K562 (cell line): ENCODE measurements around the gene CAPZB. TPM values are rescaled to one million over a fixed set of nuclear protein-coding genes. Genes with fewer than 3 reads are reported as not detected.

Experiments
- ATAC-seq: fragments of 200-7000 bp; cut with Tn5 transposase; 3 replicates; pipeline ENCODE4 v1.9.1; 2020; ENCODE audit warnings: moderate library complexity
- BruUV-seq: library from RNA; stranded (reverse); fragments of 400-500 nt; replicated peaks from 2 replicates; lab custom pipeline; 2021; lab: Mats Ljungman, UMichigan
- CTCF ChIA-PET: fragments of 300-600 bp; formaldehyde crosslinking; extraction: SDS; loops from one replicate; lab custom pipeline; 2021; ENCODE audit warnings: low intra/inter-chr PET ratio; lab: Yijun Ruan, JAX
- POLR2A ChIA-PET: fragments of 300-600, 350-650 bp; sonication (Branson Sonifier 250); formaldehyde crosslinking; extraction: SDS; loops from one replicate; lab custom pipeline; 2021; ENCODE audit warnings: antibody characterized with exemption, inconsistent platforms; lab: Yijun Ruan, JAX
- DNase-seq, 4 experiments: peaks; one replicate each; pipeline versions ENCODE4 v3.0.0 to v3.0.0-alpha.2; 2011 to 2018; ENCODE audit warnings: low spot score in 3 of 4, mixed read lengths in 3 of 4; ENCODE audit errors: extremely low read depth in 1 of 4
- FAIRE-seq: peaks from 2 replicates; lab custom pipeline; 2011; peaks lifted over from hg19 to GRCh38; lab: Jason Lieb, UNC
- H2AFZ ChIP-seq: 2 replicates; pipeline ENCODE4 v1.6.0; 2011; ENCODE audit warnings: low read depth, low read length, control low read depth, inconsistent platforms
- H3K27ac ChIP-seq: fragments of 200-600 bp; 3 replicates; pipeline ENCODE4 v1.8.0; 2011; ENCODE audit warnings: low read depth, mild to moderate bottlenecking, control low read depth, inconsistent platforms, low read length, moderate library complexity, mixed read lengths; ENCODE audit errors: extremely low read depth
- H3K27me3 ChIP-seq, 2 experiments: fragments of 300-600 bp in 1 of 2; 2 replicates in 1 of 2; 3 replicates in 1 of 2; pipeline versions ENCODE4 v1.6.0 to v1.8.0; 2011; ENCODE audit warnings: inconsistent platforms in 2 of 2, low read length in 2 of 2, mild to moderate bottlenecking in 1 of 2, mixed read lengths in 1 of 2, moderate library complexity in 1 of 2; ENCODE audit not compliant: control insufficient read depth in 2 of 2, insufficient read depth in 2 of 2
- H3K36me3 ChIP-seq: fragments of 300-600 bp; 3 replicates; pipeline ENCODE4 v1.8.0; 2011; ENCODE audit warnings: mild to moderate bottlenecking, low read length, inconsistent platforms; ENCODE audit not compliant: control insufficient read depth, insufficient read depth
- H3K4me1 ChIP-seq, 2 experiments: fragments of 200-600 bp in 1 of 2; replicated peaks in 1 of 2; 2 replicates in 1 of 2; 3 replicates in 1 of 2; pipeline versions ENCODE4 v1.5.1 to v1.8.0; 2011; ENCODE audit warnings: inconsistent platforms in 2 of 2, low read length in 2 of 2, mild to moderate bottlenecking in 1 of 2, mixed read lengths in 1 of 2, moderate library complexity in 1 of 2; ENCODE audit not compliant: control insufficient read depth in 2 of 2, insufficient read depth in 2 of 2
- H3K4me2 ChIP-seq: 2 replicates; pipeline ENCODE4 v1.6.1; 2011; ENCODE audit warnings: low read length, control low read depth, inconsistent platforms, mixed read lengths; ENCODE audit not compliant: insufficient read depth
- H3K4me3 ChIP-seq: fragments of 200-600 bp; sonication (generic), shearing (Covaris generic); 2 replicates; pipeline ENCODE4 v1.5.1; 2016; ENCODE audit warnings: control low read depth, inconsistent platforms
- H3K79me2 ChIP-seq: fragments of 200-600 bp; 3 replicates; pipeline ENCODE4 v1.8.0; 2011; ENCODE audit warnings: low read length, inconsistent platforms; ENCODE audit not compliant: control insufficient read depth, insufficient read depth
- H3K9ac ChIP-seq, 2 experiments: 2 replicates each; pipeline versions ENCODE4 v1.6.0 to v1.6.1; 2011; ENCODE audit warnings: low read depth in 2 of 2, low read length in 2 of 2, control low read depth in 1 of 2, inconsistent platforms in 1 of 2, mild to moderate bottlenecking in 1 of 2, mixed read lengths in 1 of 2; ENCODE audit not compliant: insufficient read depth in 1 of 2
- H3K9me1 ChIP-seq: one replicate; pipeline ENCODE4 v1.6.0; 2011; ENCODE audit warnings: inconsistent platforms, mild to moderate bottlenecking, low read length, moderate library complexity; ENCODE audit not compliant: control insufficient read depth, insufficient read depth
- H3K9me3 ChIP-seq: replicated peaks from 2 replicates; pipeline ENCODE4 v1.5.1; 2011; ENCODE audit warnings: low read depth, low read length, inconsistent platforms; ENCODE audit not compliant: control insufficient read depth, insufficient read depth
- H4K20me1 ChIP-seq: replicated peaks from 2 replicates; pipeline ENCODE4 v1.6.1; 2011; ENCODE audit warnings: low read length, inconsistent platforms, mixed read lengths; ENCODE audit not compliant: control insufficient read depth, insufficient read depth
- DNMT1 ChIP-seq: fragments of 450-650 bp; IDR thresholded peaks from 2 replicates; pipeline ENCODE4 v1.6.1; 2016; ENCODE audit warnings: antibody characterized with exemption, mild to moderate bottlenecking
- GABPB2 ChIP-seq: fragments of 250-450 bp; sonication (Bioruptor Pico); conservative IDR thresholded peaks from 2 replicates; pipeline ENCODE4 v1.5.1; 2021; ENCODE audit warnings: mild to moderate bottlenecking
- HMGN3 ChIP-seq: IDR thresholded peaks from 2 replicates; pipeline ENCODE4 v1.6.1; 2011; ENCODE audit warnings: borderline replicate concordance, low read depth, mild to moderate bottlenecking, mixed read lengths, low read length; ENCODE audit not compliant: insufficient read length; ENCODE audit errors: extremely low read depth
- MBD2 ChIP-seq: sonication (generic); IDR thresholded peaks from 2 replicates; pipeline ENCODE4 v1.6.1; 2016; ENCODE audit warnings: low read depth, borderline replicate concordance
- MCM2 ChIP-seq: fragments of 450-650 bp; IDR thresholded peaks from 2 replicates; pipeline ENCODE4 v1.6.1; 2017; ENCODE audit warnings: low read depth, mild to moderate bottlenecking
- POLR2G ChIP-seq: fragments of 200-400 bp; formaldehyde crosslinking; IDR thresholded peaks from 2 replicates; pipeline ENCODE4 v1.6.1; 2017; ENCODE audit warnings: low read depth, mild to moderate bottlenecking, antibody characterized with exemption, low read length, moderate library complexity
- TFAP4 ChIP-seq: sonication (generic); formaldehyde crosslinking; IDR thresholded peaks from 2 replicates; pipeline ENCODE4 v1.8.0; 2022; ENCODE audit warnings: missing genetic modification reagents, mild to moderate bottlenecking, moderate library complexity, borderline replicate concordance
- TGIF2 ChIP-seq: sonication (generic); formaldehyde crosslinking; IDR thresholded peaks from 2 replicates; pipeline ENCODE4 v1.8.1; 2022; ENCODE audit warnings: mild to moderate bottlenecking, missing genetic modification reagents, moderate library complexity
- ZNF253 ChIP-seq: fragments of 250-450 bp; sonication (Bioruptor Pico); conservative IDR thresholded peaks from 2 replicates; pipeline ENCODE4 v1.6.1; 2021; ENCODE audit warnings: mild to moderate bottlenecking
- WGBS: fragments of 100-300 bp; shearing (Covaris generic); methylation state at CpG from one replicate; pipeline ENCODE4 v1.1.6; 2016; ENCODE audit warnings: low coverage, mixed read lengths; ENCODE audit not compliant: insufficient coverage; ENCODE audit errors: missing lambda C conversion rate; 5-methylcytosine and 5-hydroxymethylcytosine counted together
- in situ Hi-C: fragments of 300-500 bp; cut with MboI; formaldehyde crosslinking; loops from 4 replicates; pipeline ENCODE4 v1.15.0; 2018; ENCODE audit warnings: inconsistent platforms, mixed read lengths
- intact Hi-C: fragments of 100-400 bp; cut with micrococcal nuclease; formaldehyde crosslinking; loops from 2 replicates; pipeline ENCODE4 v1.14.2; 2022
- polyA plus RNA-seq, 8 experiments: library from polyadenylated mRNA; depleted of rRNA in 4 of 8; stranded (reverse) in 5 of 8; unstranded in 3 of 8; fragments of >200 nt; fragmentation: Nextera tagmentation in 2 of 8; fragmentation: Illumina TruSeq in 1 of 8; extraction: Ambion mirVana in 2 of 8; extraction: Trizol in 1 of 8; gene quantifications; 2 replicates each; pipeline versions ENCODE4 v1.2.1 to v1.2.3, GENCODE V29; 2011 to 2014; ENCODE audit warnings: inconsistent platforms in 1 of 8, missing spikeins in 1 of 8
- total RNA-seq, 7 experiments: library from RNA; depleted of rRNA in 6 of 7; stranded (reverse); fragments of >200 nt in 6 of 7; fragmentation: Illumina TruSeq in 2 of 7; extraction: Trizol in 2 of 7; gene quantifications; 2 replicates each; pipeline versions ENCODE4 v1.2.1 to v1.2.3, GENCODE V29; 2011 to 2021; ENCODE audit warnings: low replicate concordance in 1 of 7

The CAPZB gene
- total and polyA plus RNA-seq, 9 of the 15 experiments (the other 6 are each of a cell fraction or from before 2014, with no cell fraction given) = 57.6 to 297 (median 125) TPM

GRCh38 chr1:19344831-19345230 is 140.5 kb downstream of the CAPZB start:
- no peak for TF ChIP-seq GABPB2 (CRISPR knock-in tag)
- TF ChIP-seq DNMT1 = no peak
- no peak for TF ChIP-seq MBD2
- TF ChIP-seq POLR2G = 0 out of 2 replicates have a peak, but pooled peaks have one; percentile 16
- TF ChIP-seq TGIF2 (CRISPR knock-in tag) = no peak
- TF ChIP-seq MCM2 = no peak
- no peak for TF ChIP-seq ZNF253 (CRISPR knock-in tag)
- TF ChIP-seq HMGN3 = peak; percentile 35
- TF ChIP-seq TFAP4 (CRISPR knock-in tag) = 0 out of 2 replicates have a peak, but pooled peaks have one; percentile 5
- TF ChIP-seq, all 486 proteins: peak for 3
- intact Hi-C loops = loop anchor here (1.0 to 5.0 kb wide), 2 partner anchors 237 to 308 kb away; no protein-coding TSS in a partner anchor
- H4K20me1 ChIP-seq = peaks cover 14% of the 10 kb centered on the region
- peak overlapping the region in 1 of 2 experiments; percentile 63; a peak in 1 of 4 replicates for H3K9ac ChIP-seq
- WGBS = 98% methylated on average over 11 of the region's 11 CpGs
- H3K4me3 ChIP-seq = no peak overlapping the region
- no peak for FAIRE-seq
- ChIA-PET POLR2A (no interaction called here), CTCF (interaction anchor here (0.9 to 2.7 kb wide), 3 partner anchors 237 to 309 kb away, joined by 3 to 29 read pairs (median 3); no protein-coding TSS in a partner anchor)
- H3K9me1 ChIP-seq = peaks cover 8% of the 10 kb centered on the region
- no peak for ATAC-seq
- DNase-seq = no peak
- in situ Hi-C loops = loop anchor here (5.0 kb wide), 1 partner anchor 307 kb away; no protein-coding TSS in a partner anchor
- no peaks in the 10 kb centered on the region for H3K9me3 ChIP-seq
- peaks cover 45% of the 10 kb centered on the region; the same call in 2 of the 3 replicates for H3K36me3 ChIP-seq
- no peak overlapping the region for H3K4me2 ChIP-seq
- H3K79me2 ChIP-seq = no peaks in the 10 kb centered on the region
- no TSS peak for BruUV-seq
- H3K27me3 ChIP-seq = no peaks in the 10 kb centered on the region
- H2AFZ ChIP-seq = no peak overlapping the region
- peaks cover 4 to 42% of the 10 kb centered on the region in 2 experiments; a peak in 4 of 5 replicates for H3K4me1 ChIP-seq
- no peak overlapping the region for H3K27ac ChIP-seq
